Panc1 (cell line): ENCODE results near the gene TRMT61A.

ENCODE experiments used
- CTCF ChIP-seq: fragments of 450-650 bp; IDR thresholded peaks from 2 replicates; pipeline ENCODE4 v1.5.1; 2017; ENCODE audit warnings: mild to moderate bottlenecking
- POLR2AphosphoS5 ChIP-seq: IDR thresholded peaks from 2 replicates; pipeline ENCODE4 v1.6.1; 2012; ENCODE audit warnings: mild to moderate bottlenecking, low read depth, low read length, moderate library complexity
- REST ChIP-seq, 2 experiments: IDR thresholded peaks; 2 replicates each; pipeline ENCODE4 v1.6.1; 2011 to 2012; ENCODE audit warnings: low read depth in 2 of 2, control low read depth in 1 of 2, low read length in 1 of 2, mild to moderate bottlenecking in 1 of 2, moderate library complexity in 1 of 2; ENCODE audit not compliant: insufficient read depth in 1 of 2
- SIN3A ChIP-seq: IDR thresholded peaks from 2 replicates; pipeline ENCODE4 v1.6.1; 2012; ENCODE audit warnings: low read depth, mild to moderate bottlenecking, low read length, moderate library complexity, borderline replicate concordance; ENCODE audit not compliant: insufficient read depth

GRCh38 chr14:103581954-103582703 is 53.1 kb downstream of the TRMT61A start:
- no peak for TF ChIP-seq REST (IDR thresholded peaks at IDR 0.05; ENCODE audit: insufficient read depth in 1 of 2, low read depth in 2 of 2, low read length in 1 of 2)
- no peak for TF ChIP-seq CTCF
- no peak for TF ChIP-seq POLR2AphosphoS5
- no peak for TF ChIP-seq SIN3A
